Neural cell (in vitro differentiated cells): Measurements from ENCODE around the gene SLC6A18. TPM values are rescaled to one million over a fixed set of nuclear protein-coding genes. Genes with fewer than 3 reads are reported as not detected.

ENCODE experiments used
- H2AFZ ChIP-seq: fragments of 200-600, 300-800 bp; sonication (generic), shearing (Covaris generic); 2 replicates; pipeline ENCODE4 v1.6.0; 2014; ENCODE audit warnings: low read depth, mild to moderate bottlenecking, antibody characterized with exemption, low read length, moderate library complexity
- H3F3A ChIP-seq: fragments of 200-600 bp; shearing (Covaris generic); 2 replicates; pipeline ENCODE4 v1.6.1; 2016; ENCODE audit warnings: mild to moderate bottlenecking, moderate library complexity, mixed read lengths, antibody characterized with exemption, low read length; ENCODE audit not compliant: insufficient read depth, poor library complexity, severe bottlenecking
- H3K27ac ChIP-seq: fragments of 200-600, 300-800 bp; sonication (generic), shearing (Covaris generic); 2 replicates; pipeline ENCODE4 v1.5.1; 2014; ENCODE audit warnings: mild to moderate bottlenecking, low read length, moderate library complexity
- H3K27me3 ChIP-seq: fragments of 300-800, 200-600 bp; sonication (generic), shearing (Covaris generic); 2 replicates; pipeline ENCODE4 v1.6.0; 2014; ENCODE audit warnings: mild to moderate bottlenecking, low read depth, low read length, moderate library complexity; ENCODE audit not compliant: insufficient read depth
- H3K36me3 ChIP-seq: fragments of 300-800, 200-600 bp; sonication (generic), shearing (Covaris generic); 2 replicates; pipeline ENCODE4 v1.5.1; 2014; ENCODE audit warnings: mild to moderate bottlenecking, antibody characterized with exemption, low read length, moderate library complexity; ENCODE audit not compliant: insufficient read depth
- H3K4me2 ChIP-seq: fragments of 300-800, 200-600 bp; sonication (generic), shearing (Covaris generic); 2 replicates; pipeline ENCODE4 v1.6.0; 2014; ENCODE audit warnings: mild to moderate bottlenecking, low read length
- H3K4me3 ChIP-seq: fragments of 300-800, 200-600 bp; sonication (generic), shearing (Covaris generic); 2 replicates; pipeline ENCODE4 v1.5.1; 2014; ENCODE audit warnings: mild to moderate bottlenecking, low read length, moderate library complexity
- H3K79me2 ChIP-seq: fragments of 200-600 bp; shearing (Covaris generic); replicated peaks from 2 replicates; pipeline ENCODE4 v1.6.0; 2014; ENCODE audit warnings: mild to moderate bottlenecking, low read length, moderate library complexity; ENCODE audit not compliant: insufficient read depth
- H3K9ac ChIP-seq: fragments of 300-800, 200-600 bp; sonication (generic), shearing (Covaris generic); 2 replicates; pipeline ENCODE4 v1.6.1; 2016; ENCODE audit warnings: mild to moderate bottlenecking, low read length, mixed read lengths
- H3K9me2 ChIP-seq: fragments of 200-600 bp; shearing (Covaris generic); 2 replicates; pipeline ENCODE4 v1.6.1; 2016; ENCODE audit warnings: mild to moderate bottlenecking, low read length, mixed read lengths; ENCODE audit not compliant: insufficient read depth
- H3K9me3 ChIP-seq: fragments of 200-600, 300-800 bp; sonication (generic), shearing (Covaris generic); 2 replicates; pipeline ENCODE4 v1.6.1; 2016; ENCODE audit warnings: mild to moderate bottlenecking, mixed run types, low read length, moderate library complexity, mixed read lengths
- H4K20me1 ChIP-seq: fragments of 200-600 bp; shearing (Covaris generic); 2 replicates; pipeline ENCODE4 v1.6.1; 2016; ENCODE audit warnings: mild to moderate bottlenecking, mixed run types; ENCODE audit not compliant: insufficient read depth
- EP300 ChIP-seq: fragments of 450-650 bp; conservative IDR thresholded peaks from 2 replicates; pipeline ENCODE4 v1.6.1; 2014; ENCODE audit warnings: antibody characterized with exemption, mild to moderate bottlenecking, moderate library complexity; ENCODE audit not compliant: poor library complexity, severe bottlenecking
- EZH2 ChIP-seq: fragments of 200-600, 300-800 bp; shearing (Covaris generic), sonication (generic); IDR thresholded peaks from 2 replicates; pipeline ENCODE4 v1.6.1; 2014; ENCODE audit warnings: antibody characterized with exemption, low read length, borderline replicate concordance, mild to moderate bottlenecking; ENCODE audit not compliant: insufficient read depth, poor library complexity, severe bottlenecking
- MXI1 ChIP-seq: fragments of 450-650 bp; conservative IDR thresholded peaks from 2 replicates; pipeline ENCODE4 v1.6.1; 2014; ENCODE audit warnings: antibody characterized with exemption, mild to moderate bottlenecking; ENCODE audit not compliant: poor library complexity, severe bottlenecking
- POLR2AphosphoS5 ChIP-seq: IDR thresholded peaks from 2 replicates; pipeline ENCODE4 v1.6.1; 2012
- RAD21 ChIP-seq: fragments of 450-650 bp; conservative IDR thresholded peaks from 2 replicates; pipeline ENCODE4 v1.6.1; 2014; ENCODE audit warnings: antibody characterized with exemption, mild to moderate bottlenecking, moderate library complexity
- REST ChIP-seq: IDR thresholded peaks from 2 replicates; pipeline ENCODE4 v1.6.1; 2012; ENCODE audit warnings: borderline replicate concordance
- SMC3 ChIP-seq: fragments of 450-650 bp; conservative IDR thresholded peaks from 2 replicates; pipeline ENCODE4 v1.6.1; 2014; ENCODE audit warnings: antibody characterized with exemption, mild to moderate bottlenecking, moderate library complexity; ENCODE audit not compliant: poor library complexity
- TAF1 ChIP-seq: IDR thresholded peaks from 2 replicates; pipeline ENCODE4 v1.6.1; 2012; ENCODE audit warnings: low read depth
- polyA plus RNA-seq: library from polyadenylated mRNA; depleted of rRNA; stranded (reverse); fragments of >200 nt; gene quantifications from 2 replicates; pipeline ENCODE4 v1.2.3, GENCODE V29; 2014
- TF ChIP-seq, protein P1 (sequence below): fragments of 450-650 bp; IDR thresholded peaks from 2 replicates; pipeline ENCODE4 v1.5.1; 2014; ENCODE audit warnings: antibody characterized with exemption, mild to moderate bottlenecking, moderate library complexity; ENCODE audit not compliant: poor library complexity, severe bottlenecking

SLC6A18 gene
- polyA plus RNA-seq, 1 donor from 2014 or later = not detected

- TF ChIP-seq RAD21 = no peak
- no peak for TF ChIP-seq EP300
- no peak for TF ChIP-seq MXI1
- TF ChIP-seq, protein P1, sequence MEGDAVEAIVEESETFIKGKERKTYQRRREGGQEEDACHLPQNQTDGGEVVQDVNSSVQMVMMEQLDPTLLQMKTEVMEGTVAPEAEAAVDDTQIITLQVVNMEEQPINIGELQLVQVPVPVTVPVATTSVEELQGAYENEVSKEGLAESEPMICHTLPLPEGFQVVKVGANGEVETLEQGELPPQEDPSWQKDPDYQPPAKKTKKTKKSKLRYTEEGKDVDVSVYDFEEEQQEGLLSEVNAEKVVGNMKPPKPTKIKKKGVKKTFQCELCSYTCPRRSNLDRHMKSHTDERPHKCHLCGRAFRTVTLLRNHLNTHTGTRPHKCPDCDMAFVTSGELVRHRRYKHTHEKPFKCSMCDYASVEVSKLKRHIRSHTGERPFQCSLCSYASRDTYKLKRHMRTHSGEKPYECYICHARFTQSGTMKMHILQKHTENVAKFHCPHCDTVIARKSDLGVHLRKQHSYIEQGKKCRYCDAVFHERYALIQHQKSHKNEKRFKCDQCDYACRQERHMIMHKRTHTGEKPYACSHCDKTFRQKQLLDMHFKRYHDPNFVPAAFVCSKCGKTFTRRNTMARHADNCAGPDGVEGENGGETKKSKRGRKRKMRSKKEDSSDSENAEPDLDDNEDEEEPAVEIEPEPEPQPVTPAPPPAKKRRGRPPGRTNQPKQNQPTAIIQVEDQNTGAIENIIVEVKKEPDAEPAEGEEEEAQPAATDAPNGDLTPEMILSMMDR = no peak
- no peak for TF ChIP-seq POLR2AphosphoS5
- TF ChIP-seq EZH2 = no peak
- Histone ChIP-seq H3K79me2 (no peaks in the 10 kb centered on the region), H3K9me3 (no peaks in the 10 kb centered on the region), H3F3A (no peaks in the 10 kb centered on the region), H3K4me2 (no peak overlapping the region), H2AFZ (no peak overlapping the region), H3K4me3 (no peak overlapping the region), H3K27me3 (no peaks in the 10 kb centered on the region), H4K20me1 (no peaks in the 10 kb centered on the region), H3K27ac (no peak overlapping the region), H3K9me2 (no peaks in the 10 kb centered on the region), H3K36me3 (no peaks in the 10 kb centered on the region), H3K9ac (no peak overlapping the region)
Measured at GRCh38 chr5:1195439-1195838, 29.7 kb upstream of the SLC6A18 start.

- H3K4me2 ChIP-seq = no peak overlapping the region
- no peaks in the 10 kb centered on the region for H3F3A ChIP-seq
- H3K79me2 ChIP-seq = no peaks in the 10 kb centered on the region
- no peaks in the 10 kb centered on the region for H4K20me1 ChIP-seq
- no peaks in the 10 kb centered on the region for H3K36me3 ChIP-seq
- H3K9me2 ChIP-seq = no peaks in the 10 kb centered on the region
- no peak overlapping the region for H3K9ac ChIP-seq
- H3K27ac ChIP-seq = no peak overlapping the region
- H3K9me3 ChIP-seq = no peaks in the 10 kb centered on the region
- no peak overlapping the region for H3K4me3 ChIP-seq
- no peak overlapping the region for H2AFZ ChIP-seq
- no peaks in the 10 kb centered on the region for H3K27me3 ChIP-seq
- TF ChIP-seq SMC3 = no peak
- no peak for TF ChIP-seq EZH2
- no peak for TF ChIP-seq MXI1
Measured at GRCh38 chr5:1195916-1196315, 29.3 kb upstream of the SLC6A18 start.

GRCh38 chr5:1196562-1196961, 28.6 kb upstream of the SLC6A18 start:
- no peaks in the 10 kb centered on the region for H3K79me2 ChIP-seq
- no peak overlapping the region for H3K9ac ChIP-seq
- H3F3A ChIP-seq = no peaks in the 10 kb centered on the region
- H3K4me3 ChIP-seq = no peak overlapping the region
- no peaks in the 10 kb centered on the region for H4K20me1 ChIP-seq
- H3K27ac ChIP-seq = no peak overlapping the region
- no peaks in the 10 kb centered on the region for H3K27me3 ChIP-seq
- H3K36me3 ChIP-seq = no peaks in the 10 kb centered on the region
- H3K9me2 ChIP-seq = no peaks in the 10 kb centered on the region
- no peak overlapping the region for H2AFZ ChIP-seq
- no peaks in the 10 kb centered on the region for H3K9me3 ChIP-seq
- no peak overlapping the region for H3K4me2 ChIP-seq
- no peak for TF ChIP-seq REST
- TF ChIP-seq TAF1 = no peak
- no peak for TF ChIP-seq EP300
